Liver (tissue), 3 donors: Measurements from ENCODE around the gene UGT1A7.

ENCODE experiments used
- GABPA ChIP-seq, 2 donors: IDR thresholded peaks in 1 of 2; conservative IDR thresholded peaks in 1 of 2; 2 replicates each; pipeline ENCODE4 v1.6.1; 2016; ENCODE audit warnings: antibody characterized with exemption in 2 of 2, mild to moderate bottlenecking in 1 of 2, moderate library complexity in 1 of 2
- TAF1 ChIP-seq: conservative IDR thresholded peaks from 2 replicates; pipeline ENCODE4 v1.6.1; 2016; ENCODE audit warnings: antibody characterized with exemption, mild to moderate bottlenecking
- TF ChIP-seq, protein P1 (sequence below): fragments of 150-350 bp; IDR thresholded peaks from 2 replicates; pipeline ENCODE4 v1.5.1; 2017; ENCODE audit warnings: improper control_type of control experiment, low read depth, low read length; ENCODE audit not compliant: missing input control
- TF ChIP-seq, protein P2 (sequence below): IDR thresholded peaks from 2 replicates; pipeline ENCODE4 v1.6.1; 2016; ENCODE audit warnings: antibody characterized with exemption
- donor health status: healthy.
- donor health status: healthy.

DNA sequence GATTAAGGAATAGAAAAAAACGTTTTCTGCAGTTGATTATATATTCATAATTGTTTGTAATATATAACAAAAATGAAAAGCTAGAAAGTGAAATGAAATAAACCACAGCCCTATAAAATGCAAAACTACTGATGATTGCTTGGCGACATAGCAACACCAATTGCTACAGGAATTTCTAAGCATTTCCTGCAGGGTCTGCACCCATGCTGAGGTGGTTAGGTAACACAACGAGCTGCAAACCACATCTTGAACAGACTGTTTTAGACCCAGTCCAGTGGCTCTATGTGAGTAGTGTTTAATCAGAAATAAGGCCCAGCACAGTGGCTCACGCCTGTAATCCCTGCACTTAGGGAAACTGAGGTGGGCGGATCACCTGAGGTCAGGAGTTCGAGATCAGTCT, 27.2 kb upstream of the UGT1A7 start:
- TF ChIP-seq, protein P1, sequence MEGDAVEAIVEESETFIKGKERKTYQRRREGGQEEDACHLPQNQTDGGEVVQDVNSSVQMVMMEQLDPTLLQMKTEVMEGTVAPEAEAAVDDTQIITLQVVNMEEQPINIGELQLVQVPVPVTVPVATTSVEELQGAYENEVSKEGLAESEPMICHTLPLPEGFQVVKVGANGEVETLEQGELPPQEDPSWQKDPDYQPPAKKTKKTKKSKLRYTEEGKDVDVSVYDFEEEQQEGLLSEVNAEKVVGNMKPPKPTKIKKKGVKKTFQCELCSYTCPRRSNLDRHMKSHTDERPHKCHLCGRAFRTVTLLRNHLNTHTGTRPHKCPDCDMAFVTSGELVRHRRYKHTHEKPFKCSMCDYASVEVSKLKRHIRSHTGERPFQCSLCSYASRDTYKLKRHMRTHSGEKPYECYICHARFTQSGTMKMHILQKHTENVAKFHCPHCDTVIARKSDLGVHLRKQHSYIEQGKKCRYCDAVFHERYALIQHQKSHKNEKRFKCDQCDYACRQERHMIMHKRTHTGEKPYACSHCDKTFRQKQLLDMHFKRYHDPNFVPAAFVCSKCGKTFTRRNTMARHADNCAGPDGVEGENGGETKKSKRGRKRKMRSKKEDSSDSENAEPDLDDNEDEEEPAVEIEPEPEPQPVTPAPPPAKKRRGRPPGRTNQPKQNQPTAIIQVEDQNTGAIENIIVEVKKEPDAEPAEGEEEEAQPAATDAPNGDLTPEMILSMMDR = no peak
- TF ChIP-seq, protein P2, sequence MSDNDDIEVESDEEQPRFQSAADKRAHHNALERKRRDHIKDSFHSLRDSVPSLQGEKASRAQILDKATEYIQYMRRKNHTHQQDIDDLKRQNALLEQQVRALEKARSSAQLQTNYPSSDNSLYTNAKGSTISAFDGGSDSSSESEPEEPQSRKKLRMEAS = no peak
- TF ChIP-seq TAF1 (no peak), GABPA (IDR thresholded peaks at IDR 0.05 in 1 of 2, conservative IDR thresholded peaks at IDR 0.05 in 1 of 2) (no peak)
